Forelimb muscle (tissue), 1 donor: ENCODE results near the gene RAB1B. TPM values are rescaled to one million over a fixed set of nuclear protein-coding genes. Genes with fewer than 3 reads are reported as not detected.

Experiments
- DNase-seq: peaks from one replicate; pipeline ENCODE4 v3.0.0-alpha.2; 2013; ENCODE audit warnings: low read depth
- polyA plus RNA-seq: library from polyadenylated mRNA; unstranded; fragments of 120-200 nt; gene quantifications from one replicate; pipeline ENCODE4 v1.2.1, GENCODE V29; 2013; ENCODE audit not compliant: insufficient read length

RAB1B gene
- polyA plus RNA-seq, 1 donor, result 89.7 TPM

DNA sequence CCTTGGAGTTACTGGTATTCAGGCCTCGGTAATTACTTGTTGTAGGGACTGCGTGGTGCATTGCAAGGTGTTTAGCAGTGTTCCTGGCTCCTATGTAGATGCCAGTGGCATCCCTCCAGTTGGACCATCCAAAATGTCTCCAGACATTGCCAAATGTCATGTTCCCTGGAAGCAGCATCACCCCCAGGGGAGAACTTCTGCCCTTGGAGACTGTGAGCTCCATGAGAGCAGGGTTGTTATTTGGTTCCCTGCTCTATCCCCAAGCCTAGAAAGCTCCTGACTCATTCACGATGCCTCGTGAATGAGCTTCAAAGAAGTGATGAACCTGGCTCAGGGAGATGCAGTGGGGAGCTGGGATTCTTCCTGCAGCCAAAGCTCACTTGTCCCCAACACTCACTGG lies 53.2 kb downstream of the RAB1B start:
- no peak for DNase-seq

- no peak for DNase-seq
These were observed 54.4 kb downstream of the RAB1B start for GRCh38 chr11:66322732-66323427.

GRCh38 chr11:66323684-66324083 lies 55.2 kb downstream of the RAB1B start:
- DNase-seq, result no peak

- DNase-seq, result no peak
These were observed 56.2 kb downstream of the RAB1B start for GRCh38 chr11:66324664-66325063.

- no peak for DNase-seq
These were observed 56.8 kb downstream of the RAB1B start for GRCh38 chr11:66325263-66325671.

DNA sequence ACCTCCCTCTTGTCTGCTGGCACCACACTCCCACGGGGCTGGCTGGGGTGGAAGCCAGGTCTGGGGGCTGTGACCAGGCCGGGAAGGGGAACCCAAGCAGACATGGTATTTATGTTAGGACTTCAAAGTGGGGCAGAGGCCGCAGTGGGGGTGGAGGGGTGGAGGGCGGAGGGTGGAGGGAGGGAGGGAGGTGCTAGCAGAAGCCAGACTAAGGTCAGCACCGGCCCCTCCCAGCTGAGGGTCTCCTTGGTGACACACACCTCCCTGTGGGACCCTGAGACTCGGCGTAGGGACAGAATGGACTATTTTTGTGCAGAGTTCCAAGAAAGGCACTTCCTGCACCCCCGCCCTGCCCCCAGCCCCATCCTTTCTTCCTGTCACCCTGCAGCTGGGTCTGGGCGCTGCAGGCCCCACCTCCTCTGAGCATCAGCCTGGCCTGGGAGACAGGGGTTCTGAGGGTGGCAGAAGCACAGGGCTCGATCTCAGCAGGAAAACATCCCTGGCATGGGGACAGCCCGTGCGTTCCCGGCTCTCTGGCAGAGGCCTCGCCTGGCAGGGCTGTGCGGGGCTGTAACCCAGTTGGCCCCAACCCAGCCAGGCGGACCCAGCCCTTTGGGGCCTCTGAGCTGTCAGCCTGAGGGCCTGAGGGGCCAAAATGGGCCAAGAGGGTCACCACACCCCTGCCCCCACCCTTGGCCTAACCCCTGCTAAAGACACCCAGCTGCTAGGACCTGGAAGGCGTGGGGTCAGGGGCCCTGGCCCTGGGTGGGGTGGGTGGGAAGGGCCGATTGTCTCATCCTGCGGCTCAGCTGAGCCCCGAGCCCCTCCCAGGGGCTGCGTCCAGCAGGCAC lies 58.0 kb downstream of the RAB1B start:
- DNase-seq, result no peak

Other genes with a start within 250 kb of the RAB1B start
- gene CATSPER1, start 242.2 kb upstream of the RAB1B start, polyA plus RNA-seq, result 0.27 TPM
- gene GAL3ST3, start 219.5 kb upstream of the RAB1B start, polyA plus RNA-seq, result 0.78 TPM
- gene SF3B2, start 216.3 kb upstream of the RAB1B start, polyA plus RNA-seq, result 121 TPM
- gene PACS1, start 198.4 kb upstream of the RAB1B start, polyA plus RNA-seq, result 28.3 TPM
- gene KLC2, start 10.9 kb upstream of the RAB1B start, polyA plus RNA-seq, result 19.0 TPM
- 2.3 TPM for gene CNIH2, start 9.5 kb downstream of the RAB1B start, polyA plus RNA-seq
- gene YIF1A, start 20.5 kb downstream of the RAB1B start, polyA plus RNA-seq, result 48.9 TPM
- not detected for gene TMEM151A, start 23.3 kb downstream of the RAB1B start, polyA plus RNA-seq
- gene CD248, start 48.4 kb downstream of the RAB1B start, polyA plus RNA-seq, result 76.4 TPM
- 12.1 TPM for gene RIN1, start 67.8 kb downstream of the RAB1B start, polyA plus RNA-seq
- gene BRMS1, start 76.5 kb downstream of the RAB1B start, polyA plus RNA-seq, result 21.8 TPM
- 20.3 TPM for gene B4GAT1, start 79.0 kb downstream of the RAB1B start, polyA plus RNA-seq
- 32.1 TPM for gene SLC29A2, start 103.1 kb downstream of the RAB1B start, polyA plus RNA-seq
- gene NPAS4, start 152.4 kb downstream of the RAB1B start, polyA plus RNA-seq, result 0.28 TPM
- gene MRPL11, start 170.2 kb downstream of the RAB1B start, polyA plus RNA-seq, result 50.0 TPM
- 6.9 TPM for gene PELI3, start 198.3 kb downstream of the RAB1B start, polyA plus RNA-seq
- 24.0 TPM for gene DPP3, start 211.8 kb downstream of the RAB1B start, polyA plus RNA-seq
- gene BBS1, start 242.0 kb downstream of the RAB1B start, polyA plus RNA-seq, result 17.8 TPM